Upper lobe of left lung (tissue), 4 donors: Measurements from ENCODE around the gene ATOSA.

ENCODE experiments used
- CTCF ChIP-seq, 6 experiments: fragments of 450-650 bp in 4 of 6; fragments of 200-600 bp in 2 of 6; sonication (generic) in 2 of 6; IDR thresholded peaks; one replicate each; pipeline ENCODE4 v1.5.1; 2016 to 2019; ENCODE audit warnings: antibody characterized with exemption in 6 of 6
- EP300 ChIP-seq, 4 donors: sonication (generic); formaldehyde crosslinking; IDR thresholded peaks; one replicate each; pipeline ENCODE4 v1.5.1; 2017; ENCODE audit warnings: antibody characterized with exemption in 4 of 4, control low read depth in 2 of 4

GRCh38 chr15:52726195-52726594, 47.0 kb upstream of the ATOSA start:
- TF ChIP-seq CTCF (IDR thresholded peaks at IDR 0.05) (no peak), EP300 (IDR thresholded peaks at IDR 0.05) (no peak)
